Suprapubic skin (tissue), 3 donors: ENCODE measurements around the gene GNAT2.

ENCODE experiments used
- POLR2AphosphoS5 ChIP-seq, 3 donors: sonication (generic); formaldehyde crosslinking; IDR thresholded peaks; one replicate each; pipeline ENCODE4 v1.6.1; 2017; ENCODE audit warnings: antibody characterized with exemption in 3 of 3
- TF ChIP-seq, protein P1 (sequence below), 2 donors: fragments of 200-600 bp in 1 of 2; fragments of 450-650 bp in 1 of 2; sonication (generic) in 1 of 2; IDR thresholded peaks; one replicate each; pipeline ENCODE4 v1.5.1; 2016 to 2019; ENCODE audit warnings: antibody characterized with exemption in 2 of 2, mild to moderate bottlenecking in 1 of 2, moderate library complexity in 1 of 2

DNA sequence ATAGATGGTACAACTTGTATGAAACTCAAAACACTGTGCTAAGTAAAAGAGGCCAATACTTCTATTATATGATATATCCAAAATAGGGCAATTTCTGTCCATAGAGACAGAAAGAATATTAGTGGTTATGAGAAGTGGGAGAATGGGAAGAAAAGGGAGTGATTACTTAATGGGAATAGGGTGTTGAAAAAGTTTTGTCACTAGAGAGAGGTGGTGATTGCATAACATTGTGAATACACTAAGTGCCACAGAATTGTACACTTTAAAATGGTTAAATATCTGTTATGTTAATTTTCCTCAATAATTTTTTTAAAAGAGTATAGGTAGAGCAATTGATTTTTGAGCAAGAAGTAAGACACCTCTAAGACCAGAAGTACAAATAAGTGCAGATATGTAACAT is 29.7 kb downstream of the GNAT2 start:
- TF ChIP-seq, protein P1, sequence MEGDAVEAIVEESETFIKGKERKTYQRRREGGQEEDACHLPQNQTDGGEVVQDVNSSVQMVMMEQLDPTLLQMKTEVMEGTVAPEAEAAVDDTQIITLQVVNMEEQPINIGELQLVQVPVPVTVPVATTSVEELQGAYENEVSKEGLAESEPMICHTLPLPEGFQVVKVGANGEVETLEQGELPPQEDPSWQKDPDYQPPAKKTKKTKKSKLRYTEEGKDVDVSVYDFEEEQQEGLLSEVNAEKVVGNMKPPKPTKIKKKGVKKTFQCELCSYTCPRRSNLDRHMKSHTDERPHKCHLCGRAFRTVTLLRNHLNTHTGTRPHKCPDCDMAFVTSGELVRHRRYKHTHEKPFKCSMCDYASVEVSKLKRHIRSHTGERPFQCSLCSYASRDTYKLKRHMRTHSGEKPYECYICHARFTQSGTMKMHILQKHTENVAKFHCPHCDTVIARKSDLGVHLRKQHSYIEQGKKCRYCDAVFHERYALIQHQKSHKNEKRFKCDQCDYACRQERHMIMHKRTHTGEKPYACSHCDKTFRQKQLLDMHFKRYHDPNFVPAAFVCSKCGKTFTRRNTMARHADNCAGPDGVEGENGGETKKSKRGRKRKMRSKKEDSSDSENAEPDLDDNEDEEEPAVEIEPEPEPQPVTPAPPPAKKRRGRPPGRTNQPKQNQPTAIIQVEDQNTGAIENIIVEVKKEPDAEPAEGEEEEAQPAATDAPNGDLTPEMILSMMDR (IDR thresholded peaks at IDR 0.05), result no peak
- no peak for TF ChIP-seq POLR2AphosphoS5 (IDR thresholded peaks at IDR 0.05)
